ENCODE measurements around the gene CCDC14.

The CCDC14 gene

DNA sequence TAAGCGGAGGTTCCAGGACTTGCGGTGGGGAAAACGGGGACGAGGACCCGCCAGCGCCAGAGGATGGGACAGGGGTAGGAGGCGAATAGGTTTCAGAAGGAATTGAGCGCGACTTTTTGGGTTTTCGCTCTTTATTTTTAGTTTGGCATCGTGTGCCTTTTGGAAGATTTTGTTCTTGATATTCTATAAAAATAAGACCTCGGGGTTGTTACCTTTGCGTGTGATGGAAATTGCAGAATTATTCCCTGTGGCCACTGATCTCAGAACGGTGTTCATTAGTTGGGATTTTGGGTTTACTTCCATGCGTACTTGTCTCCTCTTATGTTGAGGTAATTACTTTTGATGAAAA, 453 bp upstream of the CCDC14 start:
- no peak for DNase-seq

DNA sequence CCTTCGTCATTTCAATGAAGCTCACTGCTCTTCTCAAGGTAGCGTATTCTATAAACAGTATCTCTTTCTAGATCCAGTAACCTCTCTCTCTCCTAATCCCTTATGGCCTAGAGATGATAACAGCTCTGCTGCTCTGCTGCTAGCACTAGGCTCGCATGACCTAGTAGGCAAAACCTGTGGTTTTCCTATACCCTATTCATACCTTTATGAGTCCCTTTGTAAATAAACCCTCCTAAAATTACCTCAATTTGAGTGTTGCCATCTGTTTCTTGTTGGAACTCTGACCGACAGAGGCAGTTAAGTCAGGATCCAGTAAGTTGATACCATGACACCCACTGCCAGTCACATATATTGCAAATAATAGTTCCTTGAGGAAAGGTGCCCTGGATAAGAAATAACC, 7.3 kb downstream of the CCDC14 start:
- no peak for DNase-seq

DNA sequence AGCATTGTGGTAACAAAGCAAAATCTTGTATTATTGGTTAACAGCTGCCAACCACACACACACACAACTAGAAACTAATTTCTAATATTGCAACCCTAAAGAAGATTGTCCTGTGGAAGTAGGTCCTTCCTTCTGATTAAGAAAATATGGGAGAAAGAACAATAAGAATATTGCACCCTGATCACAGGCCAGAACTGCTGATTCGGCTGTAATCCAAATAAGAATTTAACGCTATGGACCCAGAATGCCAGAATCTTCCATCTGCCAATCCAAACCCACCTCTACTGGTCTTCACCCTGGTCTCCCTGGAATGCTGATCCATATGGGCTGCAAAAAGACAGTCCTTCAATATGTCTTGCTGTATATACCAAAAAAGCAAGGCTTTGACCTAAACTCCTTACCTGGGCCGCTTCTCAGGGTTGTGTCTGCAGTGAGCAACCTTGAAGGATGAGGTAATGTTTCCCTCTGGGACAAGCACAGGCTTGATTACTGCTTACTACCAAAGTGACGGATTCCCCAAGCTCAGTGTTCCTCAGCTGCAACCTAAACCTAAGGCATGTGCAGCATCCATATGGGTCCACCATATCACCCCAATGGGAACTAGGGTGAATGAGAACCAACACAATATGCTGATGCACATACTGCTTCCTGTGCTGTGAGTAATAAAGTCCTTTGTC, 8.0 kb downstream of the CCDC14 start:
- no peak for DNase-seq

DNA sequence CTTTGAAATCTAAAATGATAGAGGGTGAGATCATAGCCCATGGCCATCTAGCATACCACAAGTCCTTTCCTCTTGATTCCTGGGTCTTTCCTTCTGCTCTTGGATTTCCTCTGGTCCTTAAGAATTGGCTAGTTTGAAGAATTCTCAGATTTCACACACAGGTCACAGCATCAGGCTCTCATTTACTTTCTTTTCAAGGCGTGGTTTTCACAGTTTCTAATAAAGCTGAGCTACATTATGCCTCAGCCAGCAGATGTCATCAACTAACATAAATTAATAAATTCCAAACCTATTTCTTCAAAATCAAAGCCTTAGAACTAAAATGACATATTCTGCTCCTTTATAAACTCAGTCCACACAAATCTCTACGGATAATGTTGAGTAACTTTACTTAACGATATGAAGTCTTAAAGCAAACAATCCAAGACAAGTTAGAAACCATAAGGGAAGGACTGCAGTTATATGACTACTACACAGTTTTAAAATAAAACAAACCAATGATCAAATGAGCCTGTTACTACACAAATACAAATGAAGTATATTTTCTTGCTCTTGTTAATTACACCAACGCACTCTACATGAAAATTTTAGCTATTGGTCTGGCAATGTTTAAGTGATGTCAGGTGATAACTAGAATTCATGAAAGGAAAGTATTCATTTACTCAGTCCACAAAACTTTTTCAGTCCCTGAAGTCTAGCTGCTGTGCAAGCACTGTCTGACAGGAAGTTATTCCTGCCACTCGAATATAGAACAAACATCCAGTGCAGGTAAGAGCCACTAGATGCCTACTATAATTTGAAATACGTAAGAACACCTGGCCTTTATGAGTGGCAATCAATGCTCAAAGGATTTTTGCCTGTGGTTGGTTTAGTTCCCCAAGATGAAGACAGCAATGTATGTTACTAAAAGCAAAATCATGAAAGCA, 9.2 kb downstream of the CCDC14 start:
- no peak for DNase-seq

DNA sequence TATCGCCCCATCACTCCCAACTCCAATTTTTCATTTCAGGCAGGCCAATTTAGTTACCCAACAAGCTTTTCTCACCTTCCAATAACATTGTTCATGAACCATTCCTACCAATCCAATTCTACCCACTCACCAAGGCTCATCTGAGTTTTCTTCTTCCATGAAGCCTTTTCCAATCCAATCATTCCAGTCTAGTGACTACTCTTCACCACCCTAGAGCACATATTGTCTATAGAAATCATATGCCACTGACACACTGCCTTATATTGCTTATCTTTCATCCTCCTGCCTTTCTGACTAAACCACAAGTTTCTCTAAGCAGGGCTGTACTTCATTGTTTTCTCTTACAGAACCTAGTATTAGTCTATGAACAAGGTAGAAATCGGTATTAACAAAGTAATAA, 11.4 kb downstream of the CCDC14 start:
- no peak for DNase-seq

DNA sequence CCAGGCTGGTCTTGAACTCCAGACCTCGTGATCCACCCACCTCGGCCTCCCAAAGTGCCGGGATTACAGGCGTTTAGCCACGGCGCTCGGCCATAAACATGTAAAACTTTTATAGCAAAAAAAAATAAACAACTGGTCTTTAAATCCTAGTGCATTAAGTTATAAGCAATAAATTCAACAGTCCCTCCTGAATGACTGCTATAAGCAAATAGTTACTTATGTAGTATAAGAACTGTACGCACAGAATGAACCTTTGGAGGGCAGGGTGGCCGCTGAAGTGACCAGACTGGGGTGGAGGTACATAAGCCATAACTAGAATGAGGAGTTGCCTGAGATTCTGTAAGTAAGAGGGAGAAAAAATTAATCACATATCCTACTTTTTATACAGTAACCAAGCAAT, 12.6 kb downstream of the CCDC14 start:
- no peak for DNase-seq

DNA sequence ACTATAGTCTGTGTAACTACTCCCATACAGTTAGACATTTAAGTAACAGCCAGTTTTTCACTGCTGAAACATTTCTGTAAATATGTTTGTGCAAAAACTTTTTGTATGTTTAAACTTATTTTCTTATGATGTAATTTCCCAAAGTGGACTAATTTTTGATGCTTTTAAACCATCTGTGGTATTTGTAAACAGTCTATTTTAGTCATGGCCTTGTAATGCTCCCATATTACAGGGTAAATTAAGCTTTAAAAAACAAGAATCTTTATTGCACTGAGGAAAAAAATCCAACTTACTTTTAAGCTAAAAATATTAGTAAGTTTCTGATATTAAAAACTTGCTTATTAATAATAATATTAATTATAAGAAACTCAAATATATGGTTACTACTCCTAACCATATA, 13.5 kb downstream of the CCDC14 start:
- DNase-seq: no peak

DNA sequence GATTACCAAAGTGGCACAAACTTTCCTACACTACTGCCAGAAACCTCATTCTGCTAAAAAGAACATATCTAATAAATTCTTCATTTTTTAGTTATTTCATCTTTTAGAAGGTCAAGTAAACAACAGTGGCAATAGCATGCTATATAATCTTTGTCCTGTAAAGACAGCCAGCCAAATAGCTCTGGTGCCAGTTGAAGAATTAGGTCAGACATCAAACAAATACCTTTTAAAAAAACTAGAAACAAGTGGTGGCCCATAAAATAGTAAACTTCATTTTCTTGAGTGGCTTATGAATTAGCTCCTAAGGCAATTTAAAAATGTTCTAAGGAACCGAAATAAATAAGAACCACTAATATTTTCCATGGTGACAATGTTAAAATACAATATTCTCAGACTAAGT, 19.5 kb downstream of the CCDC14 start:
- no peak for DNase-seq

DNA sequence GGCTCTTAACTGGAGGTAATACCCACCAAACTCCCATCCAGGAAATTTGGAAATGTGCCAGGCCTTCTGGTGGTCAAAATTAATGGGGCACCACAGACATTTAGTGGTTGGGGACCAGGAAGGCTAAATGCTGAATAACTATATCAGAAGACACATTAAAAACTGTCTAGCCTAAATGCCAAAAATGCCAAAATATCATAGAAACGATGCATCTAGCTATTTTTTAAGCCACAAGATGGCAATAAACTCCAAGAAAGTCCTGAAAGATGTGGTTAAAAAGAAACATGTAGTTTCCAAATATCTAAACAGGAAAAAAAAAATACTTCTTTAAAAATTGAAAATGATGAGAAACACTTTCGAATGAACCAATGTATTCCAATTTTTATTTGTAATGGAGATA, 19.9 kb downstream of the CCDC14 start:
- DNase-seq: no peak

DNA sequence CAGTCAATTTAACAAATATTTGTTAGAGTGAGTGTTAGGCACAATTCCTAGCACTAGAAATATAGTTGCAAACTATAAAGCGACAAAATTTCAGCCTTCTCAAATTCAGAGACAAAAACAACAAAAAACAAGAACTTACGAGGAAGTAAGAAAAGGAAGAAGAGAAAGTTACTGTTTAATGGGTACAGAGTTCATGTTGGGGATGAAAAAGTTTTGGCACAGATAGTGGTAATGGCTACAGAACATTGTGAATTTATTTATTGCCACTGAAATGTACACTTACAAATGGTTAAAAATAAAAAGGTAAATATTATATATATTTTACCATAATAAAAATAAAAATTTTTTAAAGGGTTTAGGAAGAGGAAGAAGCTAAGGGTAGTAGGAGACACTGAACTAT, 21.3 kb downstream of the CCDC14 start:
- DNase-seq: no peak

DNA sequence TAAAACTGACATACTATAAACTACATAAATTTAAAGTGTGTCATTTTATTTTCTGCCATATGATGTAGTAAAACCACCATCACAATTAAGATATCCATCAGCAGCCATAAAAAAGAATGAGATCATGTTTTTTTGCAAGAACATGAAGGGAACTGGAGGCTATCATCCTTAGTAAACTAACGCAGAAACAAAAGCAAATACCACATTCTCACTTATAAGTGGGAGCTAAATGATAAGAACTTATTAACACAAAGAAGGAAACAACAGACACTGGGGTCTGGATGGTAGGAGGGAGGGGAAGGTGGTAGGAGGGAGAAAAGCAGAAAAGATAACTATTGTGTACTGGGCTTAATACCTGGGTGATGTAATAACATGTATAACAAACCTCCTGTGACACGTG, 24.6 kb downstream of the CCDC14 start:
- DNase-seq: peak; percentile 24

DNA sequence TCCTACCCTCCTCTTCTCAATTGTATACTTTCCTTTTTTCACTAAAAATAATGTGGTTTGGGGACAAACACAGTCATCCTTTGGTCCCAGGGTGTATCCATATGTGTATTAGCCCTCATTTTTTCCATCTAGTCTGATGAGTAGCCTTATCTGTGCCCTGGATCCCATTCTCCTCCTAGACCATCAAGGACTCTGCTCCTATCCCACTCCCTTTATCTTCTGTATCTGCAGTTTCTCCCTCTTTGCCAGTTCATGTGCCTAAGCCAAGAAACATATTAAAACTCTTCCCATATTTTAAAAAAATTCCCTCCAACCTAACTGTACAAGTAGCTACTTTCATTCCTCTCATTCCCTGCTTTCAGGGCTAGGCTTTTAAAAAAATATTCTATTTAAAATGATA, 25.2 kb downstream of the CCDC14 start:
- DNase-seq: no peak

DNA sequence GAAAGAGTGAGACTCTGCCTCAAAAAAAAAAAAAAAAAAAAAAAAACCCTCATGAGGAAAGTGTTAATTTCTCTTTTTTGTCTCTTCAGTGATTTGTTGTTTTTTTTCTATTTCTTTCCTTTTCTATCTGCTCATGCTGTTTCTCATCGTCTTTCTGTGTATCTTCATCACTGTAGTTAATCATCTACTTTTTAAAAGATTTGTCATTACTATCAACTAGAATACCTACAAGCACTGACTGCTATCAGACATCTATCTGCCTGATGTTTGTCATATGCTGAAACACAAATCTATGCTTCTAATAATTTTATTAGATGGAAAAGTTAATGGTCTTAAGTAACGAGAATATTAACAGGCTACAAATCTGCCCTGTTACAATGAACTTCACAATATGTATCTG, 26.8 kb downstream of the CCDC14 start:
- no peak for DNase-seq

DNA sequence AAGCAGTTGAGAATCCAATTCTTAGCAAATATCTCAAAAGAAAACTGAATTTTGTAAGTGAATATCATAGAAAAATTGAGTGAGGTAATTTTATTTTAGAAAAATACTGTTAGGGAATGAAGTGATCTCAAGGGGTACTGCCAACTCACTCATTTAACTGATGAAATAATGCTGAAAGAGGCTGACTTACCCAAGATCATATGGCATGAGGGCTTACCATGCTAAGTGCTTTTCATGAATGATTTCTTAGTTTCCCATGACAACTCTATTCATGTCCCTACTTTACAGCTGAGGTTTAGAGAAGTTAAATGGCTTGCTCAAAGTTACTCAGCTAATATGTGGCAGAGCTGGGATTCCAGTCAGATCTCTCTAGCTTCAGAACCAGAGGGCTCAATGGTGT, 30.6 kb downstream of the CCDC14 start:
- DNase-seq: no peak

DNA sequence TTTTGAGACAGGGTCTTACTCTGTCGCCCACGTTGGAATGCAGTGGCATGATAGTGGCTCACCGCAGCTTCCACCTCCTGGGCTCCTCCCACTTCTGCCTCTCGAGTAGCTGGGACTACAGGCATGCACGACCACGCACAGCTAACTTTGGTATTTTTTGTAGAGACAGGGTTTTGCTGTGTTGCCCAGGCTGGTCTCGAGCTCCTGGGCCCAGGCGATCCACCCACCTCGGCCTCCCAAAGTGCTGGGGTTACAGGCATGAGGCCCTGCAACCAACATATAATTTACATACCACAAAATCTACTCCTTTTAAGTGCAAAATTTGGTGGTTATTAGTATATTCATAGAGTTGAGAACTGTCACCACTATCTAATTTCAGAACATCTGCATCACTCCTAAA, 31.7 kb downstream of the CCDC14 start:
- DNase-seq: no peak

DNA sequence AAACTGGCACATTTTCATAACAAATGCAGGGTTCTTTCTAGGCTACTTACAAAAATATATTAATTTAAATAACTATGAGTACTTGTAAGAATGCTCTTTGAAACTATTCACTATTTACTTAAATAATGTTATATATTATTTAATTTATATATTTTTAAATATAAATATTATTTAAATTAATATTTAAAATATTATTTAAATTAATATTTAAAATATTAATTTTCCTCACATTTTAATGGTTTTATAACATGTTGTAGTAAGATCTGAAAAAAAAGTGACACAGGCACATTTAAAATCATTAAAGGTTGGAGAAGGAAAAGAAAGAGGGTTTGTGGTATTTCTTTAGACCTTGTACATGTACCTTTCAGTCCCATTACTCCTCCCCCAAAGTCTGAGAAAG, 34.6 kb downstream of the CCDC14 start:
- no peak for DNase-seq

DNA sequence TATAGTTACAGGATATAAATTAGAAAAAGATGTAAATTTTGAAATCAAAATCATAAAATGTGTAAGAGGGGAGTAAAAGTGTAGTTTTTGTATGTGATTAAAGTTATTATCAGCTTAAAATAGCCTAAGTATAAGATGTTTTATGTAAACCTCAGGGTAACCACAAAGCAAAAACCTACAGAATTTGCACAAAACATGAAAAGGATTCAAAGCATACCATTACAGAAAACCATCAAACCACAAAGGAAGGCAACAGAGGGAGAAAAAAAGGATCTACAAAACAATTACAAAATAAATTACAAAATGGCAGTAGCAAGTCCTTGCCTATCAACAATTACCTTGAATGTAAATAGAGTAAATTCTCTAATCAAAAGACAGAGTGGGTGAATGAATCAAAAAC, 40.2 kb downstream of the CCDC14 start:
- no peak for DNase-seq

DNA sequence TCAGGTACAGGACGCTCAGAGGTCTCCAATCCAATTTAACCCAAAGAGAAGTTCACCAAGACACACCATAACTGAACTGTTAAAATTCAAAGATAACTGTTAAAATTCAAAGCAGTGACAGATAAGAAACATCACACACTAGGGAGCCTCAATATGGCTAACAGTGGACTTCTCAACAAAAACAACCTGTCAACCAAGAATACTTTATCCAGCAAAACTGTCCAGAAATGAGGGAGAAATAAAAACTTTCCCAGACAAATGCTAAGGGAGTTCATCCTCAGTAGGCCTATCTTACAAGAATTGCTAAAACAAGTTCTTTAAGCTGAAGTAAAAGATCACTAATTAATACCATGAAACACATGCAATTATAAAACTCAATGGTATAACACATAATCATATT, 40.6 kb downstream of the CCDC14 start:
- no peak for DNase-seq

DNA sequence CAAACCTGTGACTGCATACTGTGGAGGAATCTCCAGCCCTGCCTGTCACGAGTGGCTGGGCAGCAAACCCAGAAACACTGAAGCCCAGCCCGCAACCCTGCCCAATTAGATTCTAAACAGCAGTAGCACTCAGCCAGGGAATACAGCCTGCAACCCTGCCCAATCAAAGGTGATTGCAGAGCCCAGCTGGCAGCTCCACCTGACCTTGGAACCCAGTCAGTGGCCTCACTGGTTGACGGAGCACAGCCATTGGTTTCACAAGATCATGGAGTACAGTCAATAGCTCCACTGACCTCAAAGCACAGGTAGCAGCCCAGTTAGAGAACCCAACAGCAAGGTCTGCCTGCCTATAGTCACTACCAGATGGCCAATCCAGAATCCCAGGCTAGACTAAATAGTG, 41.7 kb downstream of the CCDC14 start:
- no peak for DNase-seq

DNA sequence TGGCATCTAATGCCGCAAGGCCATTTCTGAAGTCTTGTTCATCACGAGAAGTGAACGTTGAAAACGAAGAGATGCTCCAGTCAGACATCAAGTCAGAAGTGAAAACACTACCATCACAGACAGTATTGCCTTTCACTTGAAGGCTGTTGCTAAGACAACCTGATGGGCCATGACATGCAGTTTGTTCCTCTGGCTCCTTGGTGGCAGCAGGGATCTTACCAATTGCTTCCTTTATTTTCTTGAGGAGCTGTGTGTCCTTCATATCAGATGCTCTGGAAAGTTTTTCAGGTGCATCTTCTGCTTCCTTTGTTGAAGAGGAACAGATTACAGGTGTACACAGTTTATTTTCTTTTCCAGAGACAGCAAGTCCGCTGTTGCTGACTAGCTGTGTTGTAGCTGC, 46.2 kb downstream of the CCDC14 start:
- no peak for DNase-seq

DNA sequence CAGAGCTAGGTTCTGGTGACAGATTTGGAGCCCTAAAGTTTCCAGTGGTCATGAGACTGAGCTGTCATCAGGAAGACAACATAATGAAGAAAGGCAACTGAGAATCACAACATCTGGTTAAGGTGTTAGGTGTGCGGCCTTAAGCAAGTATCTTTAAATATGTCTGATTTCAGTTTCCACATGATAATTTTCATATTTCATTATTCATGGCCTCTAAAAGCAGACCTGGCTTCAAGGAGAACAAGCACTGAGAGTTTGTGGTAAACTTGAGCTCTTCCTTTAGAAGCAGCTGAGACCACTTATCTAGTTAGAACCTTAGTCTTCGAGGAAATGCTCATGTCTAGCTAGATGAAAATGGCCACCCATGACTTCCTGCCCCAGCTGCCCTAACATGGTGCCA, 51.2 kb downstream of the CCDC14 start:
- no peak for DNase-seq

DNA sequence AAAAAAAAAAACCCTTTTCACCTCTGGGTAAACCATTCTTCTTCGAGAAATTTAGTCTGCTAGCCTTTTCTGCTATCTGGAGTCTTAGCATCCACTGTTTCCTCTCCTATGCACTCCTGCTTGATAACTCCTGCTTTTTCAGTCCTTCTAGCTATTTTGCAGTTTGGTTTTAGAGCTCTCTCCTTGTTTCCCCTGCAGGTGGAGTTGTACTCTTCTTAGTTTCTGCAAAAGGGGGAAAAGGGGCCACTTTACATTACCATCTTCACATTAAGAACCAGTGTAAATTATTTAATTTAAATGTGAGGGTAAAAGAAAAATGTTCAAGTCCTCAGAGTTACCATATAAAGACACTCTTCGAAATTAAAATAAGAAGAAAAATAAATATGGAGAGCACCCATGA, 53.3 kb downstream of the CCDC14 start:
- DNase-seq: no peak

DNA sequence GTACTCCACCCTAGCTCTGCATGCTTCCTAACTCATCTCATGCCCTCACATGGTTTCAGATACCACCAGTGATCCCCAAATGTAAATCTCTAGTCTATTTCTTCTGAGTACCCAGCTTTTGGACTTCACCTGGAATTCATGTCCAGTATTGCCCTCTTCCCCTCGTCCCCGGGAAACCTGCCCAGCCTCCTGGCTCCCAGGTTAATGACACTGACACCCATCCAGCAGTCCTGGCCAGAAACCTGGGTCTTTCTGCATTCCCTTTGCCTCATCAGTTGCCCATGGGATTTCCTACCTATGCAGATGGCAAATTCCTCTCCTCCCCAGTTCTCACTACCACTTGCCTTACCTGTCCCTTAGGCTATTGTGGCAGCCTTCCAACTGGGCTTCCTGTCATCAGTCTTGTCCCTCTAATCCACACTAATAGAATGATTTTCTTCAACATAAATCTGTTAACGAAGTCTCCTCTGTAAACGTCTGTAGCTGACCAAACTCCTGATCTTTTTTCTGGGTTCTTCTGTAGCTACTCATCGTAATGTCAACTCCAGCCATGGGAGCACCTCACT, 61.6 kb downstream of the CCDC14 start:
- no peak for DNase-seq

DNA sequence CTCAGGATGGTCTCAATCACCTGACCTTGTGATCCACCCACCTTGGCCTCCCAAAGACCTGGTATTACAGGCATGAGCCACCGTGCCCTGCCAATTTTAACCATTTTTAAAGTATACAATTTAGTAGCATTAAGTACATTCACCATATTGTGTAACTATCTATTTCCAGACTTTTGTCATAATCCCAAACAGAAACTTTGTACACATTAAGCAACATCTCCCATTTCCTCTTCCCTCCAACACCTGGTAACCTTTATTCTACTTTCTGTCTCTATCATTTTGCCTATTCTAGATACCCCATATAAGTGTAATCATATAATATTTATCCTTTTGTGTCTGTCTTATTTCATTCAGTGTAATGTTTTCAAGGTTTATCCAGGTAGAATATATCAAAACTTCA, 68.0 kb downstream of the CCDC14 start:
- no peak for DNase-seq

DNA sequence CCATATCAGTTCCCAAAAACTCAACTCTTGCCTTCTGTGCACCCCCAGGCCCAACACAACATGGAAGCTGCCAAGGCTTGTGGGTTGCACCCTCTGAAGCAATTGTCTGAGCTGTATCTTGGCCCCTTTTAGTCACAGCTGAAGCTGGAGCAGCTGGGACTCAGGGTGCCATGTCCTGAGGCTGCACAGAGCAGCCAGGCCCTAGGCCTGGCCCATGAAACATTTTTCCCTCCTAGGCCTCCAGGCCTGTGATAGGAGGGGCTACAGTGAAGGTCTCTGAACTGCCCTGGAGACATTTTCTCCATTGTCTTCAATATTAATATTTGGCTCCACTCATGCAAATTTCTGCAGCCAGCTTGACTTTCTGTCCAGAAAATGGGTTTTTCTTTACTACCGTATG, 68.8 kb downstream of the CCDC14 start:
- DNase-seq: no peak
